NB4 (cell line): Measurements from ENCODE around the gene MKLN1.

Source experiments
- CTCF ChIP-seq: IDR thresholded peaks from one replicate; pipeline ENCODE4 v1.5.1; 2012; ENCODE audit warnings: low read depth, low read length
- POLR2A ChIP-seq: IDR thresholded peaks from 2 replicates; pipeline ENCODE4 v1.6.1; 2011; ENCODE audit warnings: mild to moderate bottlenecking; ENCODE audit not compliant: insufficient read length; ENCODE audit errors: extremely low read depth
- TF ChIP-seq, protein P1 (sequence below): IDR thresholded peaks from 2 replicates; pipeline ENCODE4 v1.6.1; 2011; ENCODE audit warnings: low read depth, low read length

- no peak for TF ChIP-seq CTCF
- TF ChIP-seq POLR2A: no peak
- TF ChIP-seq, protein P1, sequence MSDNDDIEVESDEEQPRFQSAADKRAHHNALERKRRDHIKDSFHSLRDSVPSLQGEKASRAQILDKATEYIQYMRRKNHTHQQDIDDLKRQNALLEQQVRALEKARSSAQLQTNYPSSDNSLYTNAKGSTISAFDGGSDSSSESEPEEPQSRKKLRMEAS: no peak
Measured at GRCh38 chr7:131456338-131456737, 128.7 kb downstream of the MKLN1 start.
